GM19043 (cell line): ENCODE measurements around the gene CXXC1.
"Not testable (repeated sequence)": the region's sequence is repeated elsewhere in the genome, so short reads cannot be mapped to it uniquely, and the experiment has no call there.

Experiments used
- ATAC-seq: cut with Tn5 transposase; IDR thresholded peaks from one replicate; pipeline ENCODE4 v1.9.1; 2021; ENCODE audit warnings: low read depth; ENCODE audit not compliant: unreplicated experiment

CXXC1 gene

DNA sequence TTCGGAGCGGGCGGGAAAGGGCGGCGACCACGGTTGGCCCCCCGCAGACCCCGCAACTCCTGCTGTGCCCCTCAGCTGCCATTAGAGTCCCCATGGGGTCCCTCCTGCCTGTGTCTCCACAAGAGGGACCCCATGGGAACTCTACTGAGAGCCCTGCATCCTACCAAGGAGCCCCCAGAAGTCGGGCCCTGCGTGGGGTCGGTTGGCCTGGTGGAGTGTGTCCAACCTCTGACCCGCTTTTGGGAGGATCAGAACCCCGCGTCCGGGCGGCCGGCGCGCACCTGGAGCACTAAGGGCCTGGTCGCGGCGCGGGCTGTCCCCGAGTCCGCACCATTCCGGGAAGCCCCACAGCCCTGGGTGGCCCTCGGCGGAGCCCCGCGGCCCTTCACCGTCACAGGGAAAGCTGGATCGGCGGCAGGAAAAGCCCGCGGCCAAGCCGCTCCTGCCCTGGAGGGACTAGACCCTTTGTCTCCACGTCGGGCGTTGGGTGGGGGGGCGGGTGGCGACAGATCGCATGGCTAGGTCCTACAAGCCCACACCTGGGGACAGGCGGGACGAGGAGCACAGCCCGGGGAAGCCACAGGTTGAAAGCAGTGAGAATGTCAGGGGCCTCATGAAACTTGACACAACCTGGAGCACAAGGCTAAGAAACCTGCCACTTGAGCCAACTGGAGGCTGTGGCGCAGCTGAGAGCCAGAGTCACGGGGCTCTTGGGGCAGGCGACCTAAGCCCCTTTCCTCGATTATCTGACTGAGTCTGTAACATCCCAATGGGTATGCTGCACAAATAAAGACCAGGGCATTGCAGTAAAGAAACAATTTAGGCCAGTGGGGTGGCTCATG is 11.2 kb upstream of the CXXC1 start:
- ATAC-seq: peak; percentile 19

GRCh38 chr18:50297621-50298442 is 10.3 kb upstream of the CXXC1 start:
- peak; percentile 99 for ATAC-seq

DNA sequence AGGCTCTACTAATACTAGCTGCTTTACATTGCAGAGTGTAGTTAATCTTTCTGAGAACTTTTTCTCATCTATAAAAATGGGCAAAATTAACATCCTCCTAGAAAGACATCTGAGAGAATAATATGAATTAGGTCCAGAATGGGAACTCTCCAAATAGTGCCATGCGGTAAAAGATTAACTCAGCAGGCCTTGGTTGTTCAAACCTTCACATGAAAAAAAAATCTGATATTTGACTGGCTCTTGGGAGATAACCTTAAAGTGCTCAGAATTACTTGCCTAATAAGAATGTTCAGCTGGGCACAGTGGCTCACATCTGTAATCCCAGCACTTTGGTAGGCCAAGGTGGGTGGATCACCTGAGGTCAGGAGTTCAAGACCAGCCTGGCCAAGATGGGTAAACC is 5.5 kb upstream of the CXXC1 start:
- no peak for ATAC-seq

- no peak for ATAC-seq
Measured at GRCh38 chr18:50289108-50289443, 1.6 kb upstream of the CXXC1 start.

- not testable (repeated sequence) for ATAC-seq
Measured at GRCh38 chr18:50288348-50289107, 1.0 kb upstream of the CXXC1 start.

DNA sequence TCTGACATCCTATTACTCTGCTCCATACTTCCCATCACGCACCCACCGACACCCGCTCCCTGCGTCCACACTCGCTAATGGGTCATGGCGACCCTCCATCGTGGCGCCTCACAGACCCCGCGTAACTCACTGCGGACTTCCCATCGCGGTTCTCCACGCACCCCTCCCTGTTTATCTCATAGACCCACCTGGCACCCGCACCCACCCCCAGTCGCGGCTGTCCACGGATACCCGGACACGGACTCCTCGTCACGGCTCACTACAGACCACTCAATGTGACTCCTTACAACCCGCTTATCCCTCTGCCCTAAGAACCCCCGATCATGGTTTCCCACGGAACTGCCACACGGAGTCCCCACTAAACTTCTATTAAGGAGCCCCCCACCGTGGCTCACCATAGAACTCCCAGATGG is 458 bp downstream of the CXXC1 start:
- no peak for ATAC-seq

GRCh38 chr18:50286391-50287027 is 983 bp downstream of the CXXC1 start:
- ATAC-seq: no peak

DNA sequence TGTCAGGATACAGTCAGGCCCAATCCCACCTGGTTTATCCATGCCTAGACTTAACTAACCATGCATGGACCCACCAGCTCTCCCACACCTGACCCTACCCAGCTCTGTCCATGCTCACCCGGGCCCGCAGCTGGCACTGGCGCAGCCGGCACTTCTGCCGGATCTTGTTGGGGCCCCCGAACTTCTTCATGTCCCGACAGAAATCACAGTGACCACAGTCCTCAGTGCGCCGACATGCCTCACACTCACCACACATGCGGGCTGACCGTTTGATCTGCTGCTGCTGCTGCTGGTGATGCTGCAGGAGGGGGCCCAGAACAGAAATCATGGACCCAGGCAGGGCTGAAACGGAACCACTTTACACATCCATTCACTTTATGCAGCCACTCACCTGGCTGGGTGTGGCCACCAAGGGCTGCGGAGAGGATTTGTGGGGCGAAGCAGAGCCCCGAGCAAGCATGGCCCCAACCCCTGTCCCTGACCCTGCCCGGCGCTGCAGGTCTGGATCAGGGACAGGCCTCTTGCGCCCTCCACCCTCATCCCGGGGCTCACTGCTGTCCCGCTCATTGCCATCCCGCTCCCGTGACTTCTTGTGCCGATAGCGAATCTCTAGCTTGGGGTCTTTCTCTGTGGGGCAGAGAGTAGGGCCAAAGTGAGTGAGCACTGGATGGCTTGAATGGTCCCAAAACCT is 1.7 kb downstream of the CXXC1 start:
- no peak for ATAC-seq

DNA sequence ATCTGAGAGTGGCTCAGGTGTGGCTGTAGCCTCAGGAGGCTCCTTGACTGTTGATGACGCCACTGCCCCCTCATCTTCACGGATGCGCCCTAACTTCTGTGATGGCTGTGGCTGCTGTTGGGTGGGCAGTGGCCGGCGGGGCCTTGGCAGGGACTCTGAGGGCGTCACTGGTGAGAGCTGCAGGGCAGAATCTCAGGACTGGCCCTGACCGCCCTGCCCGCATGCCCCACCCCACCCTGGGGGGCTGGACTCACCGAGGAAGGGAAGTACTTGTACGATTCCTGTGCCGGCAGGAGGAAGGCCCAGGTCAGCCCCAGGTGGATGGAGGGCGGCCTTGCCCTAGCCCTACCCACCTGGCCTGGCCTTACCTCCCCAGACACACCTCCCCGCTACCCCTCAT is 2.4 kb downstream of the CXXC1 start:
- ATAC-seq: no peak

DNA sequence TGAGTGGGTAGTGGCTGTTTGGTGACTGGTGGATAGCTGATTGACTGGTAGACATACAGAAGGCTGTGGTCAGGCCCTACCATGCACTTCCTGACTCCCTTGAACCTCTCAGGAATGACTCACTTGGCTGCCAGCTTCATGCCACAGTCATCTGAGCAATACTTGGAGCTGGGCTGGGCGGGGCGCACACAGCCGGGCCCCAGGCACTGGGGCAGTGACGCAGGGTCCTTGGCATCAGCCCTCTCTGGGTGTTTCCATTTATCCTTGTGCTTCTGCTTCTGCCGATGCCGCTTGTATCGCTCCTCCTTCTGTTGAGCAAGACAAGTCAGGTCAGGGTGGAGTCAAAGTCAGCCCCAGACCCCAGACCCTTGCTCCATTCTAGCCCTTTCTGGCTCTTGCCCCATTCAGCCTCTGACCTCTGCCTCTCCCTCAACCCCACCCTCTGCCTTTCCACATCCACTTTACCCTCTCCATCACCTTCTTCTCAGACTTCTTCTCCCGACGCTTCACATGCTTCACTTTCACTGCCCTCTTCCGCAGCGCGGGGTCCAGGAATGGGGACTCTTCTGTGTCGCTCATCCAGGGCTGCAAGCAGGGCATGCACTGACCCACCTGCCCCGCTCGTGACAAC is 3.1 kb downstream of the CXXC1 start:
- no peak for ATAC-seq

GRCh38 chr18:50283469-50284209 is 3.9 kb downstream of the CXXC1 start:
- no peak for ATAC-seq

GRCh38 chr18:50282521-50283335 is 4.8 kb downstream of the CXXC1 start:
- no peak for ATAC-seq

- no peak for ATAC-seq
Measured at GRCh38 chr18:50281972-50282520, 5.4 kb downstream of the CXXC1 start.

- peak; percentile 95 for ATAC-seq
Measured at GRCh38 chr18:50281295-50281971, 6.1 kb downstream of the CXXC1 start, which contains the start of gene MBD1. Gene MBD1, minus strand, starts transcription at chr18:50281523. Its CDS starts 1,531 bp downstream, at chr18:50279992.

- no peak for ATAC-seq
Measured at GRCh38 chr18:50280707-50281294, 6.7 kb downstream of the CXXC1 start.

DNA sequence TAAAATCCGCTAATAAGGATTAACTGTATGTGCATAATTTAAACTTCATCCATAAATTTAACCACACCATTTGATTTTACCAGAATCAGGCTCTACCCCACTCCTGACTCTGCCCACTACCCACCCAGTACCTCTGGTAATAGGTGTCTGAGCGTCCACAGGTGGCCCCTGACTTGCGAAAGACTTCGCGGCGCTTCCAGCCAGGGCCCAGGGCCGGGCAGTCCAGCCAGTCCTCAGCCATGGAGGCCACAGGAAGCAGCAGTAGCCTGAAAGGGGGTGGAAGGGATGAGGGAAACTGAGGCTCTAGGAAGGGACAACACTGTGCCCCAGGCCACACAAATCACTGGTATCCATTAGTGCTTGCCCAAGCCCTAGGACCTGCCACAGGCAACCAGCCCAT is 7.7 kb downstream of the CXXC1 start:
- no peak for ATAC-seq

DNA sequence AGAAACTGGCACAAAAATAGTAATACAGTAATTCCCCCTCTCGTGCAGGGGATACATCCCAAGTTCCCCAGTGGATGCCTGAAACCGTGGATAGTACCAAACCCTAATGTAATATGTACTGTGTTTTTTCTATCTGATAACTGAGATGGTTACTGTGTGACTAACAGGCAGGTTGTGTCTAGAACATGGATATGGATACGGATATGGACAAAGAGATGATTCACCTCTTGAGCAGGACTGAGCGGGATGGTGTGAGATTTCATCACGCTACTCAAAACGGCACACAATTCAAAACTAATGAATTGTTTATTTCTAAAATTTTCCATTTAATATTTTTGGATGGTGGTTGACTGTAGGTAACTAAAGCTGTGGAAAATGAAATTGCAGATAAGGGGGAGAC is 9.6 kb downstream of the CXXC1 start:
- no peak for ATAC-seq
